ENCODE measurements around the gene PRR9. TPM values are rescaled to one million over a fixed set of nuclear protein-coding genes. Genes with fewer than 3 reads are reported as not detected.

PRR9 gene
- total RNA-seq, 2 donors from 2014 or later: not detected

DNA sequence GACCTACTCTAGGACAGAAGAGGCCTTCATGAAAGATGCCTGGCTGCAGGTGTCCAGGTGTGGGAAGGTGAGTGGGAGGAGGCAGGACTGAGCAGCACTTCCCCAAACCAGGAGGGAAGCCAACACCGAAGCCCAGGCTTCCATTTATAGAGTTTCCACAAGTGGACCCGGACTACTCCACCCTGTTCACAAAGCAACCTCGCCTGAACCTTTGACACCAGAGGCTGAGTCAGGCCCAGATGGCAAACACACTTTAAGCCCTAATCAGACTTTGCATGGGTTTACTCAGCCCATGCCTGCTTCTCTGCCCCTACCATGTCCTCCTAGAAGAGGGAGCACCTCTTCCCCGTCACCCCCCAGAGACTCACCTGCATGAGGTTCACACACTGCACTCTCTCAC, 14.0 kb downstream of the PRR9 start:
- no peak for TF ChIP-seq CTCF (IDR thresholded peaks at IDR 0.05)
- Histone ChIP-seq H3K9me3 (no peaks in the 10 kb centered on the region), H3K4me3 (no peak overlapping the region), H3K27me3 (replicated peaks; ENCODE audit: insufficient read depth) (no peaks in the 10 kb centered on the region), H3K36me3 (no peaks in the 10 kb centered on the region), H3K27ac (no peak overlapping the region), H3K4me1 (ENCODE audit: control insufficient read depth in 1 of 2, low read depth in 2 of 2) (no peaks in the 10 kb centered on the region)
- no peak for ATAC-seq (ENCODE audit: insufficient number of reproducible peaks, low FRiP score, low read depth)
- DNase-seq (ENCODE audit: low spot score): no peak

- Histone ChIP-seq H3K4me3 (no peak overlapping the region), H3K4me1 (ENCODE audit: control insufficient read depth in 1 of 2, low read depth in 2 of 2) (no peaks in the 10 kb centered on the region), H3K36me3 (no peaks in the 10 kb centered on the region), H3K9me3 (no peaks in the 10 kb centered on the region), H3K27ac (no peak overlapping the region), H3K27me3 (replicated peaks; ENCODE audit: insufficient read depth) (no peaks in the 10 kb centered on the region)
- DNase-seq (ENCODE audit: low spot score) (no peak), ATAC-seq (ENCODE audit: insufficient number of reproducible peaks, low FRiP score, low read depth) (no peak)
- TF ChIP-seq CTCF (IDR thresholded peaks at IDR 0.05): no peak
These were observed 14.4 kb downstream of the PRR9 start for GRCh38 chr1:153231785-153232184.

DNA sequence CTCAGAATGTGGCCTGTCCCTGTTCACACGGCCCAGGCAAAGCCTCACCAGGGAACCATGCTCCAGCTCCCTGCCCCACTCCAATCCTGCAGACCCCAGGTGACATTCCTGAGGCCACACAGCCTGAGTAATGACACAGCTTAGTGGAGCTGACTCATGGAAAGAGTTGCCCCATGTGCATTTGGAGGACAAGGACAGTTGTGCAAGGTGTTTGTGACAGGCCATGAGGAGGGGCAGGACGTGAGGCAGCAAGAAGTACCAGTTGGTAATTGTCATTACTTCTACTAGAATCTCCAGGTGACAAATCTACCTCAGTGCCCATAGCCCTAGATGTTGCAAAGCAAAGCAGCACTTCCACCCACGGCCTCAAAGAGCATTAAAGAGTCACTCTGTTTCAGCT, 15.2 kb downstream of the PRR9 start:
- no peaks in the 10 kb centered on the region for H3K4me1 ChIP-seq (ENCODE audit: control insufficient read depth in 1 of 2, low read depth in 2 of 2)
- H3K9me3 ChIP-seq: no peaks in the 10 kb centered on the region
- no peaks in the 10 kb centered on the region for H3K27me3 ChIP-seq (replicated peaks; ENCODE audit: insufficient read depth)
- no peak for ATAC-seq (ENCODE audit: insufficient number of reproducible peaks, low FRiP score, low read depth)
- H3K27ac ChIP-seq: no peak overlapping the region
- no peak overlapping the region for H3K4me3 ChIP-seq
- no peaks in the 10 kb centered on the region for H3K36me3 ChIP-seq
- TF ChIP-seq CTCF (IDR thresholded peaks at IDR 0.05): no peak
- DNase-seq (ENCODE audit: low spot score): no peak

DNA sequence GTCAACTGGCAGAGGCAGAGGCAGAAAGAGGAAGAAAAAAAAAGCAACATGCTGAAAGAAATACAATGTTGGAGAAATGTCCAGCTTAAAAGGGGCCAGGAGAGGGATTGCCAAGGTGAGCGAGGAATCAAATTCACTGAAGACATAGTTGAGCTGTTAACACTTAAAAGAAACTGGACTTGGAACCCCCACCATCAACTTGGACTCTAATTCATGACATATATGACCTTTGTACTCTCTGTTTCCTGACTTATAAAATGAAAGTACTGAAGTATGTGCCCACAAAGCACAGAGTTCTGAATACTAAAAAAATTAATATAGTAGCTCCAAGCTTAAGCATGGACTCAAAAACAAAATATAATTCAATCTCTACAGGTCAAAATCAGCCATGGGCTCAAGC, 16.1 kb downstream of the PRR9 start:
- Histone ChIP-seq H3K9me3 (no peaks in the 10 kb centered on the region), H3K36me3 (no peaks in the 10 kb centered on the region), H3K4me3 (no peak overlapping the region), H3K27ac (no peak overlapping the region), H3K4me1 (ENCODE audit: control insufficient read depth in 1 of 2, low read depth in 2 of 2) (no peaks in the 10 kb centered on the region), H3K27me3 (replicated peaks; ENCODE audit: insufficient read depth) (no peaks in the 10 kb centered on the region)
- ATAC-seq (ENCODE audit: insufficient number of reproducible peaks, low FRiP score, low read depth) (no peak), DNase-seq (ENCODE audit: low spot score) (no peak)
- no peak for TF ChIP-seq CTCF (IDR thresholded peaks at IDR 0.05)

GRCh38 chr1:153238527-153238926, 21.1 kb downstream of the PRR9 start:
- H3K4me3 ChIP-seq: no peak overlapping the region
- DNase-seq (ENCODE audit: low spot score): no peak
- no peak for ATAC-seq (ENCODE audit: insufficient number of reproducible peaks, low FRiP score, low read depth)
- no peak for TF ChIP-seq CTCF (IDR thresholded peaks at IDR 0.05)
- H3K27ac ChIP-seq: no peak overlapping the region
- no peaks in the 10 kb centered on the region for H3K27me3 ChIP-seq (replicated peaks; ENCODE audit: insufficient read depth)
- no peaks in the 10 kb centered on the region for H3K9me3 ChIP-seq
- H3K4me1 ChIP-seq (ENCODE audit: control insufficient read depth in 1 of 2, low read depth in 2 of 2): no peaks in the 10 kb centered on the region
- no peaks in the 10 kb centered on the region for H3K36me3 ChIP-seq
